Osteocyte (in vitro differentiated cells): ENCODE data around the gene TSPO. TPM values are rescaled to one million over a fixed set of nuclear protein-coding genes. Genes with fewer than 3 reads are reported as not detected.

Source experiments
- DNase-seq: peaks from one replicate; pipeline ENCODE4 v3.0.0; 2021; ENCODE audit warnings: mixed read lengths; ENCODE audit not compliant: unreplicated experiment; ENCODE audit errors: extremely low spot score
- H3K27ac Mint-ChIP-seq: one replicate; pipeline ENCODE4 v1.8.0; 2021; ENCODE audit warnings: mild to moderate bottlenecking, mixed read lengths; ENCODE audit not compliant: unreplicated experiment
- H3K27me3 Mint-ChIP-seq: one replicate; pipeline ENCODE4 v1.8.0; 2021; ENCODE audit warnings: mixed read lengths; ENCODE audit not compliant: unreplicated experiment
- H3K36me3 Mint-ChIP-seq: one replicate; pipeline ENCODE4 v1.8.0; 2021; ENCODE audit warnings: mixed read lengths; ENCODE audit not compliant: unreplicated experiment
- H3K4me1 Mint-ChIP-seq: one replicate; pipeline ENCODE4 v1.8.0; 2021; ENCODE audit warnings: mixed read lengths; ENCODE audit not compliant: unreplicated experiment
- H3K4me3 Mint-ChIP-seq: one replicate; pipeline ENCODE4 v1.8.0; 2021; ENCODE audit warnings: mild to moderate bottlenecking, moderate library complexity, mixed read lengths; ENCODE audit not compliant: unreplicated experiment
- H3K9me3 Mint-ChIP-seq: one replicate; pipeline ENCODE4 v1.8.0; 2021; ENCODE audit warnings: mixed read lengths; ENCODE audit not compliant: unreplicated experiment
- CTCF ChIP-seq: fragments of 200-600 bp; sonication (generic); IDR thresholded peaks from 2 replicates; pipeline ENCODE4 v1.5.0; 2021; ENCODE audit warnings: antibody characterized with exemption, mild to moderate bottlenecking, moderate library complexity
- total RNA-seq: library from RNA; stranded (reverse); gene quantifications from 2 replicates; pipeline ENCODE4 v1.2.1, GENCODE V29; 2021

The TSPO gene
- total RNA-seq, 1 donor from 2014 or later = 70.6 TPM

GRCh38 chr22:43188829-43189545 is 37.6 kb downstream of the TSPO start:
- peak overlapping the region; percentile 32 for H3K27ac Mint-ChIP-seq
- DNase-seq = no peak

GRCh38 chr22:43191831-43192230 is 40.5 kb downstream of the TSPO start:
- Mint-ChIP-seq H3K4me1 (peaks cover 5% of the 10 kb centered on the region), H3K27me3 (peaks cover 9% of the 10 kb centered on the region), H3K27ac (no peak overlapping the region), H3K9me3 (no peaks in the 10 kb centered on the region), H3K4me3 (no peak overlapping the region), H3K36me3 (no peaks in the 10 kb centered on the region)
- DNase-seq = no peak
- no peak for TF ChIP-seq CTCF

More at GRCh38 chr22:43188829-43189545, 37.6 kb downstream of the TSPO start:
- no peak for TF ChIP-seq CTCF
- no peaks in the 10 kb centered on the region for H3K36me3 Mint-ChIP-seq
- H3K4me1 Mint-ChIP-seq = peaks cover 20% of the 10 kb centered on the region
- peaks cover 9% of the 10 kb centered on the region for H3K27me3 Mint-ChIP-seq
- H3K4me3 Mint-ChIP-seq = no peak overlapping the region
- H3K9me3 Mint-ChIP-seq = no peaks in the 10 kb centered on the region

- DNase-seq = no peak
- Mint-ChIP-seq H3K27me3 (no peaks in the 10 kb centered on the region), H3K27ac (no peak overlapping the region), H3K4me3 (no peak overlapping the region), H3K9me3 (no peaks in the 10 kb centered on the region), H3K36me3 (no peaks in the 10 kb centered on the region), H3K4me1 (peaks cover 17% of the 10 kb centered on the region)
- no peak for TF ChIP-seq CTCF
Observed at GRCh38 chr22:43197271-43197941, 46.0 kb downstream of the TSPO start.

- no peaks in the 10 kb centered on the region for H3K27me3 Mint-ChIP-seq
- no peaks in the 10 kb centered on the region for H3K9me3 Mint-ChIP-seq
- H3K27ac Mint-ChIP-seq = no peak overlapping the region
- no peak overlapping the region for H3K4me3 Mint-ChIP-seq
- no peaks in the 10 kb centered on the region for H3K36me3 Mint-ChIP-seq
- H3K4me1 Mint-ChIP-seq = peaks cover 17% of the 10 kb centered on the region
- no peak for DNase-seq
- no peak for TF ChIP-seq CTCF
Observed at GRCh38 chr22:43198126-43198525, 46.8 kb downstream of the TSPO start.

GRCh38 chr22:43198936-43199335 is 47.6 kb downstream of the TSPO start:
- Mint-ChIP-seq H3K27ac (peak overlapping the region; percentile 40), H3K27me3 (no peaks in the 10 kb centered on the region), H3K9me3 (no peaks in the 10 kb centered on the region), H3K4me3 (no peak overlapping the region), H3K4me1 (peaks cover 17% of the 10 kb centered on the region), H3K36me3 (no peaks in the 10 kb centered on the region)
- DNase-seq = no peak
- TF ChIP-seq CTCF = no peak
